ENCODE results near the gene PRDM15.

The PRDM15 gene

GRCh38 chr21:41820384-41821080 is 58.6 kb downstream of the PRDM15 start:
- TF ChIP-seq CTCF (IDR thresholded peaks at IDR 0.05; ENCODE audit: control extremely low read depth, extremely low read depth, low read depth, missing control alignments) = no peak
- ChIA-PET CTCF (interaction anchor here (0.7 to 1.4 kb wide), 2 partner anchors 297 to 537 kb away, joined by 3 to 4 read pairs; no protein-coding TSS in a partner anchor), POLR2A (no interaction called here)
- DNase-seq (ENCODE audit: extremely low spot score) = no peak

- ChIA-PET CTCF (interaction anchor here (0.7 to 1.4 kb wide), 2 partner anchors 297 to 537 kb away, joined by 3 to 4 read pairs; no protein-coding TSS in a partner anchor), POLR2A (no interaction called here)
- no peak for TF ChIP-seq CTCF (IDR thresholded peaks at IDR 0.05; ENCODE audit: control extremely low read depth, extremely low read depth, low read depth, missing control alignments)
- DNase-seq (ENCODE audit: extremely low spot score) = no peak
Observed at GRCh38 chr21:41819856-41820281, 59.3 kb downstream of the PRDM15 start.

- ChIA-PET CTCF (interaction anchor here (1.4 kb wide), 1 partner anchor 536 kb away, joined by 4 read pairs; no protein-coding TSS in a partner anchor), POLR2A (no interaction called here)
- TF ChIP-seq CTCF (IDR thresholded peaks at IDR 0.05; ENCODE audit: control extremely low read depth, extremely low read depth, low read depth, missing control alignments) = no peak
- no peak for DNase-seq (ENCODE audit: extremely low spot score)
Observed at GRCh38 chr21:41819236-41819855, 59.8 kb downstream of the PRDM15 start.

- ChIA-PET CTCF (interaction anchor here (1.3 to 3.8 kb wide), 11 partner anchors 9 to 536 kb away, joined by 3 to 97 read pairs (median 5); no protein-coding TSS in a partner anchor), POLR2A (no interaction called here)
- DNase-seq (ENCODE audit: extremely low spot score) = no peak
- no peak for TF ChIP-seq CTCF (IDR thresholded peaks at IDR 0.05; ENCODE audit: control extremely low read depth, extremely low read depth, low read depth, missing control alignments)
Observed at GRCh38 chr21:41817877-41818855, 61.0 kb downstream of the PRDM15 start.

GRCh38 chr21:41817228-41817627 is 61.9 kb downstream of the PRDM15 start:
- POLR2A ChIA-PET = interaction anchor here (0.6 to 0.8 kb wide), 2 partner anchors 59 to 150 kb away, joined by 3 read pairs; no protein-coding TSS in a partner anchor
- TF ChIP-seq CTCF (IDR thresholded peaks at IDR 0.05; ENCODE audit: control extremely low read depth, extremely low read depth, low read depth, missing control alignments) = peak; percentile 65
- CTCF ChIA-PET = interaction anchor here (0.6 to 3.8 kb wide), 50 partner anchors 9 to 696 kb away, joined by 3 to 97 read pairs (median 4); no protein-coding TSS in a partner anchor
- peak; percentile 67 for DNase-seq (ENCODE audit: extremely low spot score)
